ENCODE data around the gene PRKCZ. TPM values are rescaled to one million over a fixed set of nuclear protein-coding genes. Genes with fewer than 3 reads are reported as not detected.

PRKCZ gene
- polyA plus RNA-seq, 3 donors, result 0.74 to 1.9 (median 1.4) TPM

DNA sequence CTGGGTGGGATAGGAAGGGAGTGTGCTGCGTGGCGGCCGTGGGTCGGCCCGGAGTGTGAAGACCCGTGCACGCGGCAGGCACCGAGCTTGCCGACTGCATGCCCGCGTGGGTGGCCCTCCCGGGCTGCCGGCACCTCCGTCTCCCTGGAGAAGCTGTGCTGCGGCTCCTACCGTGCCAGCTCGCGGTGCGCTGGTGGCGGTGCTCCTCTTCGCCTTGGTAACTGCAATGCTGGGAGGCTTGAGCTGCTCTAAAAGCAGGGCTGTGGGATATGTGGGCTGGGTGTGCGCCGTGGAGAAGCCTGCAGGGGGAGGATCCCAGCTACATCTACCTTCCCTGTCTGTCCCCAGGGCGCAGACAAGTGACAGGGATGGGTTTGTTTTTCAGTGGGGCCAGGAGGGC, 28.7 kb upstream of the PRKCZ start:
- peaks cover 9 to 44% of the 10 kb centered on the region in 2 donors for H3K27me3 ChIP-seq (ENCODE audit: control insufficient read depth in 2 of 2, insufficient read depth in 2 of 2, low read length in 2 of 2)
- H3K9ac ChIP-seq (ENCODE audit: insufficient read depth, low read length, poor library complexity, severe bottlenecking), result no peak overlapping the region
- no peaks in the 10 kb centered on the region for H3K79me2 ChIP-seq (ENCODE audit: insufficient read depth, low read length)
- H3K36me3 Mint-ChIP-seq, result peaks cover 0 to 3% of the 10 kb centered on the region in 2 donors
- H3K4me1 ChIP-seq (ENCODE audit: control insufficient read depth in 1 of 2, insufficient read depth in 2 of 2, low read length in 2 of 2), result peaks cover 0 to 3% of the 10 kb centered on the region in 2 donors
- no peaks in the 10 kb centered on the region for H4K20me1 ChIP-seq (ENCODE audit: insufficient read depth, low read length)
- H2AFZ ChIP-seq (ENCODE audit: insufficient read depth, low read depth, low read length, poor library complexity, severe bottlenecking), result no peak overlapping the region
- H3K4me3 ChIP-seq (replicated peaks in 1 of 3; ENCODE audit: low read depth in 2 of 3, low read length in 3 of 3), result no peak overlapping the region
- no peak overlapping the region for H3K27ac Mint-ChIP-seq
- H3K9me3 Mint-ChIP-seq, result peaks cover 0 to 5% (median 3%) of the 10 kb centered on the region in 7 donors
- H3K4me3 Mint-ChIP-seq, result no peak overlapping the region
- no peak for TF ChIP-seq CTCF (IDR thresholded peaks at IDR 0.05)
- peaks cover 0 to 7% of the 10 kb centered on the region in 2 donors for H3K9me3 ChIP-seq (replicated peaks in 1 of 2; ENCODE audit: control insufficient read depth in 1 of 2, insufficient read depth in 1 of 2, low read length in 2 of 2)
- peaks cover 6% of the 10 kb centered on the region for H3K4me1 Mint-ChIP-seq
- WGBS (ENCODE audit: insufficient coverage), result 91% methylated on average over 17 of the region's 25 CpGs
- no peak overlapping the region for H3K27ac ChIP-seq (ENCODE audit: low read depth in 1 of 2, low read length in 2 of 2)
- H3K36me3 ChIP-seq (replicated peaks in 1 of 2; ENCODE audit: control insufficient read depth in 1 of 2, insufficient read depth in 2 of 2, low read length in 2 of 2), result no peaks in the 10 kb centered on the region
- no peak overlapping the region for H3K4me2 ChIP-seq (replicated peaks; ENCODE audit: extremely low read depth, low read length, poor library complexity, severe bottlenecking)
- peaks cover 48 to 65% (median 48%) of the 10 kb centered on the region in 3 donors for H3K27me3 Mint-ChIP-seq (ENCODE audit: low read depth in 3 of 3)
- DNase-seq, result no peak
- intact Hi-C loops (cut with micrococcal nuclease), result no loop called here

- Mint-ChIP-seq H3K4me1 (peaks cover 6% of the 10 kb centered on the region), H3K36me3 (peaks cover 0 to 3% of the 10 kb centered on the region in 2 donors), H3K4me3 (no peak overlapping the region), H3K9me3 (peaks cover 0 to 5% (median 3%) of the 10 kb centered on the region in 7 donors), H3K27me3 (ENCODE audit: low read depth in 3 of 3) (peaks cover 41 to 59% (median 44%) of the 10 kb centered on the region in 3 donors), H3K27ac (no peak overlapping the region)
- H3K4me2 ChIP-seq (replicated peaks; ENCODE audit: extremely low read depth, low read length, poor library complexity, severe bottlenecking), result no peak overlapping the region
- peaks cover 0 to 3% of the 10 kb centered on the region in 2 donors for H3K4me1 ChIP-seq (ENCODE audit: control insufficient read depth in 1 of 2, insufficient read depth in 2 of 2, low read length in 2 of 2)
- H4K20me1 ChIP-seq (ENCODE audit: insufficient read depth, low read length), result no peaks in the 10 kb centered on the region
- H3K36me3 ChIP-seq (replicated peaks in 1 of 2; ENCODE audit: control insufficient read depth in 1 of 2, insufficient read depth in 2 of 2, low read length in 2 of 2), result no peaks in the 10 kb centered on the region
- no peak overlapping the region for H2AFZ ChIP-seq (ENCODE audit: insufficient read depth, low read depth, low read length, poor library complexity, severe bottlenecking)
- no peak overlapping the region for H3K4me3 ChIP-seq (replicated peaks in 1 of 3; ENCODE audit: low read depth in 2 of 3, low read length in 3 of 3)
- H3K9ac ChIP-seq (ENCODE audit: insufficient read depth, low read length, poor library complexity, severe bottlenecking), result no peak overlapping the region
- TF ChIP-seq CTCF (IDR thresholded peaks at IDR 0.05), result no peak
- peaks cover 0 to 7% of the 10 kb centered on the region in 2 donors for H3K9me3 ChIP-seq (replicated peaks in 1 of 2; ENCODE audit: control insufficient read depth in 1 of 2, insufficient read depth in 1 of 2, low read length in 2 of 2)
- intact Hi-C loops (cut with micrococcal nuclease), result no loop called here
- 79% methylated on average over 15 of the region's 21 CpGs for whole genome bisulfite sequencing (ENCODE audit: insufficient coverage)
- no peaks in the 10 kb centered on the region for H3K79me2 ChIP-seq (ENCODE audit: insufficient read depth, low read length)
- DNase-seq, result no peak
- H3K27me3 ChIP-seq (ENCODE audit: control insufficient read depth in 2 of 2, insufficient read depth in 2 of 2, low read length in 2 of 2), result peaks cover 9 to 39% of the 10 kb centered on the region in 2 donors
- H3K27ac ChIP-seq (ENCODE audit: low read depth in 1 of 2, low read length in 2 of 2), result no peak overlapping the region
These were observed 28.0 kb upstream of the PRKCZ start for GRCh38 chr1:2022063-2022770.
